ENCODE results near the gene SERF1A.
"Not testable (repeated sequence)": the region's sequence is repeated elsewhere in the genome, so short reads cannot be mapped to it uniquely, and the experiment has no call there.

The SERF1A gene

GRCh38 chr5:70900533-70901271 is at the start of gene SERF1A:
SERF1A (plus strand) TSS chr5:70900669; CDS start chr5:70900870, 201 bp downstream.
- DNase-seq (ENCODE audit: low read depth, low spot score): not testable (repeated sequence)

- not testable (repeated sequence) for DNase-seq (ENCODE audit: low read depth, low spot score)
These were observed 33.7 kb upstream of the SERF1A start for GRCh38 chr5:70866778-70867177.

- DNase-seq (ENCODE audit: low read depth, low spot score): not testable (repeated sequence)
These were observed 29.8 kb upstream of the SERF1A start for GRCh38 chr5:70870626-70871025.

- not testable (repeated sequence) for DNase-seq (ENCODE audit: low read depth, low spot score)
These were observed 4.4 kb upstream of the SERF1A start for GRCh38 chr5:70896076-70896475.

GRCh38 chr5:70901272-70901571 is 753 bp downstream of the SERF1A start:
- not testable (repeated sequence) for DNase-seq (ENCODE audit: low read depth, low spot score)

GRCh38 chr5:70906624-70907023 is 6.2 kb downstream of the SERF1A start:
- not testable (repeated sequence) for DNase-seq (ENCODE audit: low read depth, low spot score)

GRCh38 chr5:70916829-70917228 is 16.4 kb downstream of the SERF1A start:
- not testable (repeated sequence) for DNase-seq (ENCODE audit: low read depth, low spot score)

GRCh38 chr5:70925211-70925562 is 24.7 kb downstream of the SERF1A start:
- DNase-seq (ENCODE audit: low read depth, low spot score): not testable (repeated sequence)

GRCh38 chr5:70931709-70932368 is 31.4 kb downstream of the SERF1A start:
- DNase-seq (ENCODE audit: low read depth, low spot score): not testable (repeated sequence)

- DNase-seq (ENCODE audit: low read depth, low spot score): not testable (repeated sequence)
These were observed 32.1 kb downstream of the SERF1A start for GRCh38 chr5:70932560-70932959.

GRCh38 chr5:70953068-70953467 is 52.6 kb downstream of the SERF1A start:
- DNase-seq (ENCODE audit: low read depth, low spot score): not testable (repeated sequence)

Measured in activated CD4-positive, CD25-positive, alpha-beta regulatory T cell treated with anti-CD3 and anti-CD28 coated beads, Interleukin-2, amount 50 U/mL, for 16 hours (primary cell).